Measurements from ENCODE around the gene MBNL2. TPM values are rescaled to one million over a fixed set of nuclear protein-coding genes. Genes with fewer than 3 reads are reported as not detected.
A peak's percentile ranks its signal among the peaks of the same experiment; 100 is the strongest.

MBNL2 gene
- total and polyA plus RNA-seq, 2 experiments from 2014 or later: 46.7 to 79.5 TPM

GRCh38 chr13:97321616-97322321 lies 99.6 kb downstream of the MBNL2 start:
- Histone ChIP-seq H2AFZ (no peak overlapping the region), H3K4me3 (no peak overlapping the region), H3K79me2 (ENCODE audit: insufficient read depth) (peaks cover 99% of the 10 kb centered on the region), H3K27me3 (replicated peaks; ENCODE audit: insufficient read depth) (no peaks in the 10 kb centered on the region), H3K9me2 (ENCODE audit: insufficient read depth) (no peaks in the 10 kb centered on the region), H4K20me1 (ENCODE audit: insufficient read depth) (peaks cover 3% of the 10 kb centered on the region; the same call in 1 of the 2 replicates), H3F3A (ENCODE audit: insufficient read depth) (peaks cover 4% of the 10 kb centered on the region; the same call in 1 of the 2 replicates), H3K27ac (no peak overlapping the region), H3K36me3 (ENCODE audit: low read depth) (0 out of 2 replicates have a peak, but pooled peaks cover 4% of the 10 kb centered on the region), H3K4me2 (ENCODE audit: unreplicated experiment) (no peak overlapping the region), H3K9ac (no peak overlapping the region), H3K9me3 (ENCODE audit: low read depth) (no peaks in the 10 kb centered on the region), H3K4me1 (ENCODE audit: insufficient read depth) (peaks cover 11% of the 10 kb centered on the region; the same call in 1 of the 2 replicates)
- no peak for DNase-seq
- no peak for TF ChIP-seq EZH2 (IDR thresholded peaks at IDR 0.05; ENCODE audit: insufficient read depth, poor library complexity, severe bottlenecking)
- TF ChIP-seq EZH2phosphoT487 (IDR thresholded peaks at IDR 0.05; ENCODE audit: insufficient read depth, low read depth): no peak
- WGBS, 2 experiments (ENCODE audit: low coverage in 1 of 2, low lambda C conversion rate in 2 of 2, missing lambda C conversion rate in 2 of 2): 70 to 81% methylated on average over 7 of the region's 7 CpGs
- in situ Hi-C loops (cut with MboI): no loop called here

- Histone ChIP-seq H3K27ac (peak overlapping the region; percentile 10; the same call in 1 of the 2 replicates), H4K20me1 (ENCODE audit: insufficient read depth) (peaks cover 6% of the 10 kb centered on the region; the same call in 1 of the 2 replicates), H3K9me2 (ENCODE audit: insufficient read depth) (no peaks in the 10 kb centered on the region), H3K4me1 (ENCODE audit: insufficient read depth) (peaks cover 15% of the 10 kb centered on the region), H3K4me3 (no peak overlapping the region), H3K79me2 (ENCODE audit: insufficient read depth) (peaks cover 99% of the 10 kb centered on the region), H3K9ac (no peak overlapping the region), H3K36me3 (ENCODE audit: low read depth) (0 out of 2 replicates have a peak, but pooled peaks cover 2% of the 10 kb centered on the region), H2AFZ (no peak overlapping the region), H3F3A (ENCODE audit: insufficient read depth) (peaks cover 4% of the 10 kb centered on the region; the same call in 1 of the 2 replicates), H3K4me2 (ENCODE audit: unreplicated experiment) (peak overlapping the region; percentile 44), H3K9me3 (ENCODE audit: low read depth) (no peaks in the 10 kb centered on the region), H3K27me3 (replicated peaks; ENCODE audit: insufficient read depth) (no peaks in the 10 kb centered on the region)
- TF ChIP-seq EZH2phosphoT487 (IDR thresholded peaks at IDR 0.05; ENCODE audit: insufficient read depth, low read depth): no peak
- no peak for TF ChIP-seq EZH2 (IDR thresholded peaks at IDR 0.05; ENCODE audit: insufficient read depth, poor library complexity, severe bottlenecking)
- WGBS, 2 experiments (ENCODE audit: low coverage in 1 of 2, low lambda C conversion rate in 2 of 2, missing lambda C conversion rate in 2 of 2): 91 to 96% methylated on average over 3 of the region's 3 CpGs
- peak; percentile 59 for DNase-seq
- in situ Hi-C loops (cut with MboI): no loop called here
These were observed 100.7 kb downstream of the MBNL2 start for GRCh38 chr13:97322740-97323342.

- TF ChIP-seq EZH2 (IDR thresholded peaks at IDR 0.05; ENCODE audit: insufficient read depth, poor library complexity, severe bottlenecking) (no peak), EZH2phosphoT487 (IDR thresholded peaks at IDR 0.05; ENCODE audit: insufficient read depth, low read depth) (no peak)
- H3K36me3 ChIP-seq (ENCODE audit: low read depth): no peaks in the 10 kb centered on the region
- 94 to 99% methylated on average over 5 of the region's 5 CpGs for WGBS, 2 experiments (ENCODE audit: low coverage in 1 of 2, low lambda C conversion rate in 2 of 2, missing lambda C conversion rate in 2 of 2)
- no peak overlapping the region for H3K4me2 ChIP-seq (ENCODE audit: unreplicated experiment)
- in situ Hi-C loops (cut with MboI): no loop called here
- H3F3A ChIP-seq (ENCODE audit: insufficient read depth): peaks cover 12% of the 10 kb centered on the region; the same call in 1 of the 2 replicates
- H4K20me1 ChIP-seq (ENCODE audit: insufficient read depth): peaks cover 6% of the 10 kb centered on the region; the same call in 1 of the 2 replicates
- H3K79me2 ChIP-seq (ENCODE audit: insufficient read depth): peaks cover 96% of the 10 kb centered on the region
- no peak overlapping the region for H2AFZ ChIP-seq
- peaks cover 27% of the 10 kb centered on the region for H3K4me1 ChIP-seq (ENCODE audit: insufficient read depth)
- H3K9me2 ChIP-seq (ENCODE audit: insufficient read depth): no peaks in the 10 kb centered on the region
- no peak overlapping the region for H3K9ac ChIP-seq
- no peak overlapping the region for H3K4me3 ChIP-seq
- no peak overlapping the region for H3K27ac ChIP-seq
- no peaks in the 10 kb centered on the region for H3K27me3 ChIP-seq (replicated peaks; ENCODE audit: insufficient read depth)
- no peak for DNase-seq
- H3K9me3 ChIP-seq (ENCODE audit: low read depth): no peaks in the 10 kb centered on the region
These were observed 102.0 kb downstream of the MBNL2 start for GRCh38 chr13:97324115-97324514.

- Histone ChIP-seq H3K9me2 (ENCODE audit: insufficient read depth) (no peaks in the 10 kb centered on the region), H3K36me3 (ENCODE audit: low read depth) (no peaks in the 10 kb centered on the region), H3K9ac (no peak overlapping the region), H3K79me2 (ENCODE audit: insufficient read depth) (peaks cover 91% of the 10 kb centered on the region), H4K20me1 (ENCODE audit: insufficient read depth) (peaks cover 6% of the 10 kb centered on the region; the same call in 1 of the 2 replicates), H3K4me3 (no peak overlapping the region), H3K9me3 (ENCODE audit: low read depth) (no peaks in the 10 kb centered on the region), H3F3A (ENCODE audit: insufficient read depth) (peaks cover 12% of the 10 kb centered on the region; the same call in 1 of the 2 replicates), H3K27ac (no peak overlapping the region), H3K4me1 (ENCODE audit: insufficient read depth) (peaks cover 27% of the 10 kb centered on the region), H3K27me3 (replicated peaks; ENCODE audit: insufficient read depth) (no peaks in the 10 kb centered on the region), H3K4me2 (ENCODE audit: unreplicated experiment) (no peak overlapping the region), H2AFZ (no peak overlapping the region)
- no peak for DNase-seq
- in situ Hi-C loops (cut with MboI): no loop called here
- TF ChIP-seq EZH2 (IDR thresholded peaks at IDR 0.05; ENCODE audit: insufficient read depth, poor library complexity, severe bottlenecking) (no peak), EZH2phosphoT487 (IDR thresholded peaks at IDR 0.05; ENCODE audit: insufficient read depth, low read depth) (no peak)
These were observed 103.6 kb downstream of the MBNL2 start for GRCh38 chr13:97325738-97326137.
